Measurements from ENCODE around the gene HEATR5A. TPM values are rescaled to one million over a fixed set of nuclear protein-coding genes. Genes with fewer than 3 reads are reported as not detected.
"Not testable (repeated sequence)": the region's sequence is repeated elsewhere in the genome, so short reads cannot be mapped to it uniquely, and the experiment has no call there.

HEATR5A gene
- total and polyA plus RNA-seq, 2 experiments from 2014 or later, result 23.2 to 31.7 TPM

GRCh38 chr14:31336646-31337045, 83.7 kb downstream of the HEATR5A start:
- H3K27me3 ChIP-seq, result no peaks in the 10 kb centered on the region
- no peaks in the 10 kb centered on the region for H3K4me1 ChIP-seq (ENCODE audit: low read depth)
- no peaks in the 10 kb centered on the region for H3K9me3 ChIP-seq (ENCODE audit: low read depth)
- peak in 1 of 2 donors; percentile 79 for DNase-seq (ENCODE audit: low read depth in 1 of 2, low spot score in 1 of 2)
- H3K27ac ChIP-seq, result no peak overlapping the region
- no peak overlapping the region for H3K4me3 ChIP-seq
- H3K36me3 ChIP-seq, result peaks cover 3% of the 10 kb centered on the region
- TF ChIP-seq, protein P1, sequence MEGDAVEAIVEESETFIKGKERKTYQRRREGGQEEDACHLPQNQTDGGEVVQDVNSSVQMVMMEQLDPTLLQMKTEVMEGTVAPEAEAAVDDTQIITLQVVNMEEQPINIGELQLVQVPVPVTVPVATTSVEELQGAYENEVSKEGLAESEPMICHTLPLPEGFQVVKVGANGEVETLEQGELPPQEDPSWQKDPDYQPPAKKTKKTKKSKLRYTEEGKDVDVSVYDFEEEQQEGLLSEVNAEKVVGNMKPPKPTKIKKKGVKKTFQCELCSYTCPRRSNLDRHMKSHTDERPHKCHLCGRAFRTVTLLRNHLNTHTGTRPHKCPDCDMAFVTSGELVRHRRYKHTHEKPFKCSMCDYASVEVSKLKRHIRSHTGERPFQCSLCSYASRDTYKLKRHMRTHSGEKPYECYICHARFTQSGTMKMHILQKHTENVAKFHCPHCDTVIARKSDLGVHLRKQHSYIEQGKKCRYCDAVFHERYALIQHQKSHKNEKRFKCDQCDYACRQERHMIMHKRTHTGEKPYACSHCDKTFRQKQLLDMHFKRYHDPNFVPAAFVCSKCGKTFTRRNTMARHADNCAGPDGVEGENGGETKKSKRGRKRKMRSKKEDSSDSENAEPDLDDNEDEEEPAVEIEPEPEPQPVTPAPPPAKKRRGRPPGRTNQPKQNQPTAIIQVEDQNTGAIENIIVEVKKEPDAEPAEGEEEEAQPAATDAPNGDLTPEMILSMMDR (IDR thresholded peaks at IDR 0.05; ENCODE audit: low read depth, low read length), result no peak

DNA sequence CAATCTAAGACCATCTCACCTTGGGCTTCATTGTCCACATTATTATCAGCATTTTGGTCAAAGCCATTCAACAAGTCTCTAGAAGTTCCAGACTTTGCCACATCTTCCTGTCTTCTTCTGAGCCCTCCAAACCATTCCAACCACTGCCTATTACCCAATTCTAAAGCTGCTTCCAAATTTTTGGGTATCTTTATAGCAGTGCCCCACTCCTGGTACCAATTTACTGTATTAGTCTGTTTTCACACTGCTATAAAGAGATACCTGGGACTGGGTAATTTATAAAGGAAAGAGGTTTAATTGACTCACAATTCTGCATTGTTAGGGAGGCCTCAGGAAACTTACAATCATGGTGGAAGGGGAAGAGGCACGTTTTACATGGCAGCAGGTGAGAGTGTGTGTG, 89.0 kb downstream of the HEATR5A start:
- not testable (repeated sequence) for H3K4me3 ChIP-seq; H3K4me1 ChIP-seq (ENCODE audit: low read depth); H3K36me3 ChIP-seq; H3K27me3 ChIP-seq; H3K9me3 ChIP-seq (ENCODE audit: low read depth); H3K27ac ChIP-seq; DNase-seq (ENCODE audit: low read depth in 1 of 2, low spot score in 1 of 2)

GRCh38 chr14:31329876-31330521, 90.4 kb downstream of the HEATR5A start:
- H3K4me3 ChIP-seq; H3K4me1 ChIP-seq (ENCODE audit: low read depth); H3K9me3 ChIP-seq (ENCODE audit: low read depth): not testable (repeated sequence)

GRCh38 chr14:31326111-31326510, 94.2 kb downstream of the HEATR5A start:
- no peaks in the 10 kb centered on the region for H3K27me3 ChIP-seq
- DNase-seq (ENCODE audit: low read depth in 1 of 2, low spot score in 1 of 2), result peak in 1 of 2 donors; percentile 12
- TF ChIP-seq, protein P1 (IDR thresholded peaks at IDR 0.05; ENCODE audit: low read depth, low read length), result no peak
- H3K9me3 ChIP-seq (ENCODE audit: low read depth), result no peaks in the 10 kb centered on the region
- H3K36me3 ChIP-seq, result peaks cover 7% of the 10 kb centered on the region
- H3K27ac ChIP-seq, result no peak overlapping the region
- H3K4me1 ChIP-seq (ENCODE audit: low read depth), result no peaks in the 10 kb centered on the region
- H3K4me3 ChIP-seq, result no peak overlapping the region

More at GRCh38 chr14:31329876-31330521, 90.4 kb downstream of the HEATR5A start:
- not testable (repeated sequence) for H3K36me3 ChIP-seq; H3K27ac ChIP-seq; DNase-seq (ENCODE audit: low read depth in 1 of 2, low spot score in 1 of 2); H3K27me3 ChIP-seq

DNA sequence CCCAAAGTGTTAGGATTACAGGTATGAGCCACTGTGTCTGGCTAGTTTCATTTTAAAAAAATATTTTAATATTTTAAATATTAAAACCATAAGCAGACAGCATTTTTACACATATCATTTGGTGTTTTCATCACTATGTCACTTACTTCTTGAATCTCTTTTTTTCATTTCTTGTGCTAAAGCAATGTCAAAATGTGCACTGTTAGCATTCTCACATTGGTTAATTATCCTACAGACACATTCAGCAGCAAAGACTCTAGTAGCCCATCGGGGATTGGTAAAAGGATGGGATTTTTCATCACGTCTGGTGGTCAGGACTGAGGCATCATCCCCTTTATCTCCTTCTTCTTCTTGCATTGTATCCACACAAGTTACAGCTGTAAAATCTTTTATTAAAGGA, 96.9 kb downstream of the HEATR5A start:
- peaks cover 7% of the 10 kb centered on the region for H3K36me3 ChIP-seq
- no peaks in the 10 kb centered on the region for H3K4me1 ChIP-seq (ENCODE audit: low read depth)
- no peaks in the 10 kb centered on the region for H3K27me3 ChIP-seq
- no peak overlapping the region for H3K4me3 ChIP-seq
- no peak overlapping the region for H3K27ac ChIP-seq
- no peak for DNase-seq (ENCODE audit: low read depth in 1 of 2, low spot score in 1 of 2)
- TF ChIP-seq, protein P1 (IDR thresholded peaks at IDR 0.05; ENCODE audit: low read depth, low read length), result no peak
- no peaks in the 10 kb centered on the region for H3K9me3 ChIP-seq (ENCODE audit: low read depth)

- Histone ChIP-seq H3K36me3 (peaks cover 9% of the 10 kb centered on the region), H3K27ac (no peak overlapping the region), H3K4me1 (ENCODE audit: low read depth) (no peaks in the 10 kb centered on the region), H3K27me3 (no peaks in the 10 kb centered on the region), H3K4me3 (no peak overlapping the region), H3K9me3 (ENCODE audit: low read depth) (no peaks in the 10 kb centered on the region)
- TF ChIP-seq, protein P1 (IDR thresholded peaks at IDR 0.05; ENCODE audit: low read depth, low read length), result no peak
- no peak for DNase-seq (ENCODE audit: low read depth in 1 of 2, low spot score in 1 of 2)
Observed at GRCh38 chr14:31320922-31321766, 99.2 kb downstream of the HEATR5A start.

Data from cardiac muscle cell (in vitro differentiated cells and primary cell).